HFFc6 (cell line): ENCODE measurements around the gene SYN1. TPM values are rescaled to one million over a fixed set of nuclear protein-coding genes. Genes with fewer than 3 reads are reported as not detected.

Source experiments
- DNase-seq: peaks from one replicate; pipeline ENCODE4 v3.0.0-alpha.2; 2018
- H3K27ac Mint-ChIP-seq: 2 replicates; pipeline ENCODE4 v1.8.0; 2020; ENCODE audit warnings: mild to moderate bottlenecking, mixed read lengths
- H3K27me3 Mint-ChIP-seq: 2 replicates; pipeline ENCODE4 v1.8.0; 2021; ENCODE audit warnings: mild to moderate bottlenecking, moderate library complexity, mixed read lengths; ENCODE audit not compliant: insufficient read depth
- H3K36me3 Mint-ChIP-seq: 2 replicates; pipeline ENCODE4 v1.8.0; 2021; ENCODE audit warnings: low read depth, mixed read lengths
- H3K4me1 Mint-ChIP-seq: 2 replicates; pipeline ENCODE4 v1.8.0; 2020; ENCODE audit warnings: low read depth, mixed read lengths
- H3K4me3 Mint-ChIP-seq: 2 replicates; pipeline ENCODE4 v1.8.0; 2020; ENCODE audit warnings: mild to moderate bottlenecking, moderate library complexity, mixed read lengths
- H3K9me3 Mint-ChIP-seq: 2 replicates; pipeline ENCODE4 v1.8.0; 2020; ENCODE audit warnings: mild to moderate bottlenecking, mixed read lengths
- CTCF ChIP-seq: fragments of 200-600 bp; sonication (generic); IDR thresholded peaks from 2 replicates; pipeline ENCODE4 v1.5.0; 2021; ENCODE audit warnings: antibody characterized with exemption, mild to moderate bottlenecking
- total RNA-seq, 6 experiments: library from RNA; stranded (reverse); fragmentation: NEBNext Ultra II Directional; extraction: Animal tissue kit (Norgen Biotek cat#: 25700); gene quantifications; 2 replicates in 1 of 6; 3 replicates in 5 of 6; pipeline ENCODE4 v1.2.3, GENCODE V29; 2021

SYN1 gene
- total RNA-seq, 6 experiments from 2014 or later = 0.13 to 0.31 (median 0.19) TPM; not detected in 1

- Mint-ChIP-seq H3K4me1 (no peaks in the 10 kb centered on the region), H3K36me3 (peaks cover 6% of the 10 kb centered on the region), H3K27ac (no peak overlapping the region), H3K27me3 (no peaks in the 10 kb centered on the region; the same call in 1 of the 2 replicates), H3K4me3 (no peak overlapping the region), H3K9me3 (no peaks in the 10 kb centered on the region)
- no peak for DNase-seq
- TF ChIP-seq CTCF = no peak
Measured at GRCh38 chrX:47634871-47635575, 15.4 kb upstream of the SYN1 start.

GRCh38 chrX:47633689-47634590 lies 14.3 kb upstream of the SYN1 start:
- Mint-ChIP-seq H3K4me1 (no peaks in the 10 kb centered on the region), H3K36me3 (no peaks in the 10 kb centered on the region; the same call in 1 of the 2 replicates)

GRCh38 chrX:47632666-47633065 lies 13.0 kb upstream of the SYN1 start:
- Mint-ChIP-seq H3K27me3 (no peaks in the 10 kb centered on the region; the same call in 1 of the 2 replicates), H3K4me3 (no peak overlapping the region), H3K4me1 (no peaks in the 10 kb centered on the region), H3K36me3 (no peaks in the 10 kb centered on the region; the same call in 1 of the 2 replicates), H3K9me3 (no peaks in the 10 kb centered on the region), H3K27ac (no peak overlapping the region)
- TF ChIP-seq CTCF = no peak
- DNase-seq = no peak

More at GRCh38 chrX:47633689-47634590, 14.3 kb upstream of the SYN1 start:
- no peak overlapping the region for H3K4me3 Mint-ChIP-seq
- DNase-seq = no peak
- no peak overlapping the region for H3K27ac Mint-ChIP-seq
- TF ChIP-seq CTCF = no peak
- no peaks in the 10 kb centered on the region for H3K9me3 Mint-ChIP-seq
- H3K27me3 Mint-ChIP-seq = no peaks in the 10 kb centered on the region; the same call in 1 of the 2 replicates

GRCh38 chrX:47631676-47632075 lies 12.0 kb upstream of the SYN1 start:
- no peaks in the 10 kb centered on the region for H3K4me1 Mint-ChIP-seq
- H3K27me3 Mint-ChIP-seq = no peaks in the 10 kb centered on the region; the same call in 1 of the 2 replicates
- no peak for DNase-seq
- no peaks in the 10 kb centered on the region for H3K9me3 Mint-ChIP-seq
- H3K27ac Mint-ChIP-seq = no peak overlapping the region
- no peaks in the 10 kb centered on the region; the same call in 1 of the 2 replicates for H3K36me3 Mint-ChIP-seq
- TF ChIP-seq CTCF = no peak
- no peak overlapping the region for H3K4me3 Mint-ChIP-seq

GRCh38 chrX:47629419-47630200 lies 10.0 kb upstream of the SYN1 start, which contains the start of gene CFP:
Gene CFP (minus strand): TSS chrX:47629930. CDS start chrX:47629844, 86 bp downstream.
- no peak for TF ChIP-seq CTCF
- Mint-ChIP-seq H3K27ac (no peak within 1 kb of the TSS), H3K9me3 (no peaks in the 10 kb centered on the region), H3K4me3 (no peak within 1 kb of the TSS), H3K36me3 (no peaks in the 10 kb centered on the region; the same call in 1 of the 2 replicates), H3K27me3 (no peaks in the 10 kb centered on the region; the same call in 1 of the 2 replicates), H3K4me1 (no peaks in the 10 kb centered on the region)
- no peak for DNase-seq
